GM21390 (cell line): ENCODE results near the gene ILDR2.

Experiments
- ATAC-seq: cut with Tn5 transposase; IDR thresholded peaks from one replicate; pipeline ENCODE4 v1.9.1; 2021; ENCODE audit not compliant: unreplicated experiment

ILDR2 gene

DNA sequence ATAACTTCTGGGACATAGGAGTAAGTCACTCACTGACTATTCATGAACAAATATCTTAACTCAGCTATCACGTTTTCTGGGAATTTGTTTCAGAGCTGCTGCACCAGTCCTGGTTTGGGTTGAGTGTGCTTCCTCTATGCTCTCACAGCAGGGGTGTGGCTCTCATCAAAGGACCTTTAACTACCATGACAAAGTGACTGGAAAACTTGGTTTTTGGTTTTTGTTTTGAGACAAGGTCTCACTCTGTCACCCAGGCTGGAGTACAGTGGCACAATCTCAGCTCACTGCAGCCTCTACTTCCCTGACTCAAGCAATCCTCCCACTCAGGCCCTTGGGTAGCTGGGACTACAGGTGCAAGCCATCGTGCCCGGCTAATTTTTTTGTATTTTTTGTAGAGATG, 4.1 kb downstream of the ILDR2 start:
- ATAC-seq: no peak

DNA sequence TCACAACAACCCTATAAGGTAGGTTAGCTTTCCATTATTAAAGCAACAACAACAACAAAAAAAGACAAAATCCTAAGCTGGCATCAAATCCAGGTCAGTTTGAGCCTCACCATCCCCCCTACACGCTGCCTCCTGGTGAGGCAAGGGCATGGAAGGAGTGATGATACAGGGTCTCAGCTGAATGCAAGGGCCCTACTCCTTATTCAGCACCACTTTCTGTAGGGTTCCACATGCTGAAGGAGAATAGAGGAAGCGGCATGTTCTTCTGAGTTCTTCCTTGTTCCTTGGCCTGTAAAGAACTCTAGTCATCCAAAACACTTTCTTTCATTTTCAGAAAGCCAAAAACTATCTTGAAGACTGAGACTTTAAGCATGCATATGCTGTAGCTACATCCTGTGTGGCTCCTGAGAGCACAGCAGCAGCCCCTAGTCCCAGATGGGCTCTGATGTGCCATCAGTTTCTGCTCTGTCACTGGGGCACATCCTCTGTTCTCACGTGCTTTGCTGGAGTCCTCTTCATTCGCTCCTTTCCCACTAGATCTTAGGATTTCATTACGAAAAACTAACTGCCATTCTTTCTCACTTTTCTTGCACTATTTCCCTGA, 6.2 kb downstream of the ILDR2 start:
- ATAC-seq: peak; percentile 94

DNA sequence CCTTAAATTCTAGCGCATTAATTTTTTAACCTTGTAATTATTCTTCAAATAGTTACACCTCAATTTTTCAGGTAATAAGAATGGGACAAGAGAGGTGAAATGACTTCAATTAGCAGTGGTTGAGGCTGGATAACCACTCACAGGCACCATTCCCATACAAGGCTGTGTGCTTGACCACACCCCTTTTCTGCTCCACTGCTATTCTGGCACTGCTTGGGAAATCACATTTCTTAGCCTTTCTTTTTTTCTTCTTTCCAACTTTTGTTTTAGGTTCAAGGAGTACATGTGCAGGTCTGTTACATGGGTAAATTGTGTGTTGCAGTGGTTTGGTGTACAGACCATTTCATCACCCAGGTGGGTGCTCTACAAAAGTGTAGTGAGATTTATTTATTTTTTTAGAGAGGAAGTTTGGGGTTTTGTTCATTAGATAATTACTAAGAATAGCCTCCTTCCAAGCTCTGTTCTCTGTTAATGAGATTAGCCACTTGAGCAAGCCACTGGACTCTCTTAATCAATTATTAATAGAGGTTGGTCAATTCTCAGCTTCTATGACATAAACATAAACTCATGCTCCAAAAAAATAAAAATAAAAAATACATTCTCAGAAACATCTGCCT, 14.4 kb downstream of the ILDR2 start:
- no peak for ATAC-seq

DNA sequence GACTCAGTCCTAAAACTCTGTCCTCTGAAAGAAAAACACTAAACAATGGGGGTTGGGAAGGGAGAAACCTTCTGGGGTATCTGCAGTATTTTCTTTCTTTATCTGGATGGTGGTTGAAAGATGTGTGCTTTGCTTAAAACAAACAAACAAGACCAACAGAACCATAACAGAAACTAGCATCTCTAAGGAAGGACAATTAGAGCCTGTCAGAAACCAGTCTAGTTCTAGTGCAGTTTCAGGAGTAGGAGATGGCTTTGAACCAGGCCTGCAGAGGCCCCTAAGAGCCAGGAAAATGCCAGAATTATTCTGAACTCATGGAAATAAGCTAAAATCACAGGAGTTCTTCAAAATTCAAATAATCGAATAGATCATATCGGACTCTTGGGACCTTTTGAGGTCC, 18.5 kb downstream of the ILDR2 start:
- no peak for ATAC-seq

DNA sequence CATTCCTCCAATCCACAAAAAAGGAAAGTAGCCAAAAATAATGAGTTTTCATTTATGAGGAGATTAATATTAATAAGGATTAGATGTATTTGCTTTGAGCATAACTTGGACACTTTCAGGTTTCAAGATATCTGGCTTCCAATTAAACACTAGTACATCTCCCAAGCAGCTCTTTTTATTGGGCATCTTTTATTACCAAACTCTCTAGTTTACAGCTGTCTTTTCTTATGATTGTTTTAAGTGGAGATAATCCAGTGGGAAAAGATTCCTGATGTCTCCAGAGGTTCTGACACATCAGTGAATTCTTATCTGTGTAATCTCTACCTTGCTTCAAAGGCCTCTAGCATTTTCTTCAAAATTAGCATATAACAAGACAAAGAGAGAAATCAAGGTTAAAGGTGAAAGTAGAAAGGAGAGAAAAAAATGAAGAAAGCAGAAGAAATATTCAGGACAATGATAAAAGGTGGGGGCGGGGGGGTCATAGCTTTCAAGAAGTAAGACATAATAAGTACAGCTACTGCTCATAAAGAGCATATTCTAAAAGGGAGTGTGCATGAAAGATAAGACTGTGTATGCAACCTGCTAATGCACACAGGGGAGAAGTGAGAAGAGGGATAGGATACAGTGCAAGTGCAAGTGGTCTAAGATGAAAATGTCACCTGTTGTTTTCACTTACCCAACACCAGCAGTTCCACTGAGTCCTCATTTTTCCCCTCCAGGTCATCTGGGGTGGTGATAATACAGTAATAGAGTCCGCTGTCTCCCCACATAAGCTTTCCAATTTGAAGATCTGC, 19.1 kb downstream of the ILDR2 start:
- no peak for ATAC-seq

DNA sequence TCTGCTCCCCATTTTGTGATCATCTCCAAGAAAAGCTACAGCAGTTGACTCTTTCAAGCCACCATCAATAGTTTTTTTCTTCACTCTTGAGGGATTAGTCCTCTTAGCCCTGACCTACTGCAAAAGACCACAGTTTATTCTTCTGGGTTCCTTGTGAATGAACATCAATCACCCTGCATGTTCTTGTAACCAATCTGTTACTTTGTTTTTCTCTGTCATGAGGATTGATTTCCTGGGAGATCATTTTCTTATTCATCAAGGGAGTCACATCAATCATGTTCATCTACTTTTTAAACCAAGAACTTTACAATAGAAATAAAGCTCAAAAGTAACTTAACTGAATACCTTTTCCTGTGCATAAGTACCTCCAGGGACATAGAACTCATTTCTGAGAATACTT, 21.8 kb downstream of the ILDR2 start:
- ATAC-seq: no peak

DNA sequence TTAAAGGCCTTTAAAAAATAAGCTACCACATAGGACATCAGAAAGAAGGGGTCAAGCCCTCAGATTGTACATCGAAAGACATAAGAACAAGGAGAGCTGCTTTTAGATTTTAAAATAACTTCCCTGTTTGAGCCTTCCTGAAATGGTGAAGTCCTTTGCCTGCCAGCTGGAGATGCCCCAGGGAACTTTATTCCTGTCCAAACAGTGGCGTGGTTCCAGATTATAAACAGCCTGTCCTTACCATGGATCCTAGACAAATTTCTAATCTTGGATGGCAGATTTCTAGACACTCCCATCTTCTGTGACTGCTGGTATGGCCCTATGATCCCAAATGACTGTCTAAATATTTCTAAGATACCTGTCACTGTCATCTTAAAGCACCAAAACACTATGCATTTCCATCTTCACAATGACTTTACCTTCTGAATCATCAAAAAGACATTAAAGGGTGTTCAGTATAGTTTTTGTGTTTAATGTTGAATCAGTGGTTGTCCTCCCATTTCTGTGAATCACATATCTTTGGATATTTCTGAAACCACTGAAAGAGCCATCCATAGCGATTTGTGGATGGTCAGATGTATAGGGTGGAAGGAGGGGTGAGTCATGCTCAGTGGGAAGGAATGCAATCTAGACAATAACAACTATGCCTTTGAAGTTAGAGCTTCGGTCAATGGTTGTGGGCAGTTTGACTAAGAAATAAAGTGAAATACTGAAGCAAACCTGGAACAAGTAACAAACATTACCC, 23.2 kb downstream of the ILDR2 start:
- ATAC-seq: no peak

DNA sequence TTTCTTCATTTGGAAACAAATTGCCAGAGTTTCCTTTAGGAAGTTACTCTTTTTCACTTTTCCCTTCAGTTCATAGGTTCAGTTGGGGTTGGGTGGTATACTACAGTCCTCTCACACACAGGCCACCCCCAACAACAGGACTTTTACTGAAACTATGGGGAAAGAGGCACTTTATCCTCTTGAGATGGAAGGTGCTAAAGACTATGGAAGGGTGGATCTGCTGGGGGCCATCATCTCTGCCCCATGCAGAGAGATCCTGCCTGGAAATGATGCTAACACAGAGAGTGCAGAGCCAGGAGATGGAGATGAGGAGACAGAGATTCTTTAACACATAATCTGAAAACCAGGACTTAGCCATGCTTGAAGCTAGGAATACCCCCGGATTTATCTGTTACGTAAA, 24.3 kb downstream of the ILDR2 start:
- ATAC-seq: no peak

DNA sequence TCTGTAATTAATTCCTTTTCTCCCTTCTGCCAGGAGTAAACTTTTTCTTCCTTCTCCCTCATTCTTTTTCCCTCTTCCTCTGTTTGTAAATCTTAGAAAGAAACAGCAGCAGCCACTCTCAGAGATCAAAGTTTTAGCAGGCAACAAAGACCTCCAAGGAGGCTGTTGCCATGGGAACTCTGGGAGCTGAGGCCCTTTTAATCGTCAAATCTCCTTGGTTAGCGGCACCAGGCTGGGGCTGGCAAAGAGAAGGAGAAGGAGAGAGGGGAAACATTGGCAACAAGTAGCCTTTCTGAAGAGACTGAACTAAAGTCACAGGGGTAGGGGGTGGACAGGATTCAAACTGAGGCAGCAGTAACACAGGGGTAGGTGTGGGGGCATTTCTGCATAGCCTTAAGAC, 25.2 kb downstream of the ILDR2 start:
- no peak for ATAC-seq

DNA sequence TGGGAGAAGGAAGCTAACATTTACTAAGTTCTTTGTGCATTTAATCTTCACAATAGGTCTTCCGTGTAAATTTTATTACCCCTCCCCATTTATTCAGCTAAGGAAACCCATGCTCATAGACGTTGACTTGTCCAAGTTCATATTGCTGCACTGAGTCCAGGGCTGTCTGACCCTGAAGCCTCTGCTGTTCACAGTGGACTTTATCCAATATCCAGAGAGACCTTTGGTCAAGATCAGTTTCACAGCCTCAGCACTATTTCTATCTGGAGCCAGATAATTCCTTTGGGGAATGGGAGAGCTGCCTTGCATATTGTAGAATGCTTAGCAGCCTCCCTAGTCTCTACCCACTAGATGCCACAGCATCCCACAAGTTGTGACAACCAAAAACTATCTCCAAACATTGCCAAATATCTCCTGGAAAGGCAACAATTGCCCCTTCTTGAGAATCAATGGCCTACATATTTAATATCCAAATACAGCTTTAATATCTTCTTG, 26.4 kb downstream of the ILDR2 start:
- no peak for ATAC-seq

DNA sequence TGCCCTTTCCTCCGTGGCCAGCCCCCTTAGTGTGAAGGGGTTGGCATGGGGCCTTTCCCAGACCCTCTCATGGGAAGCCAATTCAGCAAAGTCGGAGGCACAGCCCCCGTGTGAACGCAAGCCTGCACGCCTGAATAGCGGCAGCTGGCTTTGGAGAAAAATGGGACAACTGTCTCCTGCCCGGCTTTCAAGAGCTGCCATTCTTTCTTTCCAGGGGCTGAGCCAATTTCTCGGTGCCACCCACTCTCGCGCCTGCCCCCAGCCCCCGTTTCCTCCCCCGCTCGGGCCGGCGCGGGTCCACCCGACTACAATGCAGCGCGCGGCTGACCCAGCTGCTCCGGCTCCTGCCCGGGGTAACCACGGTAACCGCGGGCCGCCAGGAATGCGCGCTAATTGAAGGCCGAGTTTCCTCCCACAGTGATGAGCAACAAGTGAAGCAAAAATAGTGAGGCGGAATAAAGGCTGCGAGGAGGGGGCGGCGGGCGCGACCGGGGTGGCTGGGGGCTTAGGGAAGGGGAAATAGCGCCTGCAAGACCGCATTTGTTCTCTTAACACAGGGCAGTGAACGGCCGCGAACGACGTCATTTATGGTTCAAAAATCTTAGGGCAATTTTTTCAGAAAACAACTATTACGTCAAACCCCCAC, 27.8 kb downstream of the ILDR2 start:
- ATAC-seq: no peak

DNA sequence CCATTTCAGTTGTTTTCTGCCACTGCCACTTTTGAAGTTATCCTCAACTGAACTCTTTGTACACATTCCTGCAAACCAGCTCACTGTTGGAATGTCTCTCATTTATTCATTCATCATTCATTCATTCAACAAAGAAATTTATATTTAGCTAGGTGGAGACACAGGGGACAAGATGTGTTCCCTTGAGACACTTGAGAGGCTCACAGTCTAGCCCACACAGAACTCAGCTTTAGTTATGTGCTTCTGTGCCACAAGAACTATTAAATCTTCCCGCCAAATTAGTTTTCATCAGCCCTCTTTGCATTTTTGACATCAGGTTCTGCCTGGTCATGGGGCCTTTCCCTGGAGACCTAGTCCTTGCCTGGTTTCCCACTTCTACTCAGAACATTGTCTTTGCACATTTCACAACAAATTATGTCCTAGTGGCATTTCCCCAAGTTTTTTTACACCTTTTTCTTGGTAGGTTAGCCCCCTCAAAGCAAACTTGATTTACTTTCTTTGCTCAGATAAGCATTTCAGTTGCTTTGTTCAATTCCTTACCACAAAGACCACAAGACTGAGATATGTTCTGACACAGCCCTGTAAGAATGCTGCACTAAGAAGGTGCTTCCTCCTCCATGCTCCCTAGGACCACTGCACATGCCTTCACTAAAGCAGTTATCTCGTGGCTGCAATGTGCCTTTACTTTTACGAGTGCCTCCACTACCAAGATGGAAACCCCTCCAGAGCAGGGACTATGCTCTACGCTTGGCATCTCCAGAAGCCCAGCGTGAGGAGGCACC, 31.0 kb downstream of the ILDR2 start:
- no peak for ATAC-seq

DNA sequence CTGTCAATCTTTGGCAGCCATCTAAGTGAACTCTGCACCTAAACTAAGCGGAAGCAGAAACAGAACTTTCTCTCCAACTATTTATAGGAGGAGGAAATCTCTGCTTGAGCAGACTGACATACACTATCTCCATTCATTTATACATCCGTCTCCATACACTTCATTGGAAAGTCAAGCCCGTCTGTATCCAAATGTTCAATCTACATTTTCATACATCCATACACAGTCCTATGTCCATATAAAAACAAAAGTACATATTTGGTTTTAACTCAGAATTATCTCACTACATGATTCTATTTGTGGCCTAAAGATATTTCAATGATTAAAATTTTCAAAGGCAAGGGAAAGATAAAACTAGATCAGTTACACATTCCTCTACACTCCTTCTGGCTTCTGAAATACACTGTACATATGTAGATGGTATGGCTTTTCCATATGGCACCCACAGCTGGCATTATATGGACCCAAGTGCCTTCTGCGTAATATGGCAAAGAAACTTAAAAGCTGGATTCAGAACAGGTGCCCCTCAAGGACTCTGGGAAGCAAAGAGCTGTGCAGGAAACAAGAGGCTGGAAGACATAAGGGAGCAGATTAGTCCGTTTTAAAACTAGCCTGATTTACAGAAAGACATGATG, 35.5 kb downstream of the ILDR2 start:
- ATAC-seq: no peak

DNA sequence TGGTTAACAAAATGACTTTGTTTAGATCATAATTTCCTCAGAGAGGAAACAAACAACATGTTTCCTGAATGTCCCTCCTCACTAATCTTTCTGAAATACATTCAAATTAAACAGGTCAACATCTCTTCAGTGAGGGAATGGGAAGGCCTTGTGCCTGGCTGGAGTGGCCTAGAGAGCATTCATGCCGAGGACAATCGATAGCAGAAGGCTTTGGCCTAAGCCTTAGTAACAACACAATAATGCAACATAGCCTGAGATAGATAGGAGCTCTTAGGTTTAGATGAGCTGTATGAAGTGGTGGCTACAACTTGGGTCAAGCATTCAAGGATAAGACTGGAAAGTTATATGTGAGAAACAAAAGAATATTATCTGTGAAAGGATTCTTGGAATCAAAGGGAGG, 37.4 kb downstream of the ILDR2 start:
- ATAC-seq: no peak

DNA sequence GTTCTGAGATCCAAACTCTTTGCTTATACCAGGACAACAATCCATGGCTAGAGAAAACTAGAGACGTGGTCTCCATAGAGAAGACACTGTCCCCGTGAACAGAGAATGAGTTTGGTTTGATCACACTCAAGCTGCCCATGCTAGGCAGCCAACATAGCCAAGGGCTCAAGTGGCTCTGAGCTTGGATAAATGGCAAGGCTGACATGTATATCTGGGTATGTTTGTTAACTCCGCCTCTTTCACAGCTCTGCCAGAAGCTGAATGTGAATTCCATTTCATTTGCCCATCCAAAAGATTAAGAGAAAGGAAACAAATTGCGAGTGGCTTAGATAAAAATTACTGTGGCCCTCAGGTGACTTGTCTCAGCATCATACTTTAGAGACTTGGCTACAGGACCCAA, 38.0 kb downstream of the ILDR2 start:
- ATAC-seq: no peak

DNA sequence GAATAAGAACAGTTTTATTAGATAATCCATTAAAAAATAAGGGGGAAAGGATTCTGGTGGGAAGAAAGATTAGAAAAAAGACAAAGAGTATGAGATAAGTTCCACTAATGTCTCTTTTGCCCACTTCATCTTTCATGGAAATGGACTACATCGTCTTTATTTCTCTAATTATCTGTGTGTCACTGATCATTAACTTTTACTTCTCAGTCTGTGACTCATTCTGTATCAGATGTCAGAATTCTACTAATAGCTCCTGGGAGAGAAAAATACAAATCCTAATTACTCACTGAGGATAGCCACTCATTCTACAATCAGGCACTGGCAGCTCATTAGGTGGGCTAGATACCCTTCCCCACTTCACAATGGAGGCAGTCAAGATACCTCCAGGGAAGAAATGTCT, 41.7 kb downstream of the ILDR2 start:
- ATAC-seq: no peak

DNA sequence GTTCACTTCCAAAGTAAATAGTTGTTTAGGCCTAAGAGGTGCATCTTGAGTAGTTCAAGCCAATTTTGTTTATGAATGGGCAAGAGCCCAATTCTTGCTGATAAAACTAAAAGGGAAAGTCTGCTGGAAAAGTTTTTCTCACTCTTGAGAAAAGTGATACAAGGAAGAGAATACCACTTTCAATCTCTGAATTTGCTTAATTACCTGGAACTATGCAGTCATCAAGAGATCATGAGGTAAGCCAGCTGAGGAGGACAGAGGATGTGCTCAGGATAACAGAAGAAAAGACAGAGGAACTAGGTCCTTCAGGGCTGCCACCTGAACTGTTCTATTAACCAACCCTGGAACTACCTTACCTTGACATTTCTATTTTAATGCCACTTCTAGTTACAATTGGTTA, 42.2 kb downstream of the ILDR2 start:
- ATAC-seq: no peak

DNA sequence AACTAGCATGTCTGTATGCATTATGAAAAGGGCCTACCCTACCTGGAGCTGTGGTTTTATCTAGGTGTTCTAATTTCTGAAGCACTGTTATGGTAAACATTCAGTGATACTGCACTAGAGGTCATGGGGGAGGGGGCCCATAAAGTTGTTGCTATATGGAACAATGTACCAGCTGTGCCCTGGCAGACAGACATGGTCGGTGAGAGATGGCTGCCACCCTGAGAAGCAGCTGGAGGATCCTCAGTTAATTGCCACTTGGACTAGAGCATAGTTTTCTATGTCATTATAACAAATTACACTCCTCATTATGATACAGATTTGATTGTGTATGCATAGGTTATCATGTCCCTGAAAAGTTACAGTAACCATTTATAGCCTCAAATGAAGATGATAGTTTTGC, 45.4 kb downstream of the ILDR2 start:
- no peak for ATAC-seq

DNA sequence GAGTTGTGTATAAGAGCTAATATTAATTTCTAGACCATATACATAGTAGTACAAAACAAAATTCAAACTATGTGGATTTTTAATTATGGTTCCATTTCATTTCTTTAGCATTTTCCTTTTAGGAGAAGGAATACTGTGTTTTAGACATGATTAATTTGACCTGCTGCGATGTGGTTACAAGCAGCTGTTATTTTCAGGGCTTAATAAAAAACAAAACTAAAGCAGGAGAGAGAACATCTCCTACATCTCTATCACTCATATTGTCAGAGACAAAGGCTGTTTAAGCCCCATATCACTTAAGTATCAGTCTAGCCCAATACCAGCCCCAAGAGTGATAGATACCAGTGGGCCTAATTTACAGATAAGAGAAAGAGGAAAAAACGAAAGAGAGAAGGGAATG, 47.6 kb downstream of the ILDR2 start:
- no peak for ATAC-seq
